H9 (cell line): ENCODE measurements around the gene GPR37L1. TPM values are rescaled to one million over a fixed set of nuclear protein-coding genes. Genes with fewer than 3 reads are reported as not detected.

Source experiments
- DNase-seq: peaks from one replicate; pipeline ENCODE4 v3.0.0-alpha.2; 2017
- H2AFZ ChIP-seq: one replicate; pipeline ENCODE4 v1.6.1; 2013; ENCODE audit warnings: mild to moderate bottlenecking, low read length, control low read depth, moderate library complexity
- H2AK5ac ChIP-seq: 2 replicates; pipeline ENCODE4 v1.6.1; 2013; ENCODE audit warnings: low read length, control low read depth, mixed read lengths; ENCODE audit not compliant: insufficient read length
- H2BK120ac ChIP-seq: one replicate; pipeline ENCODE4 v1.6.1; 2013; ENCODE audit warnings: low read depth, mild to moderate bottlenecking, low read length, control low read depth, inconsistent platforms; ENCODE audit not compliant: poor library complexity, severe bottlenecking
- H2BK12ac ChIP-seq: 2 replicates; pipeline ENCODE4 v1.6.1; 2013; ENCODE audit warnings: low read length, control low read depth, mixed read lengths, low read depth; ENCODE audit not compliant: insufficient read length
- H2BK15ac ChIP-seq: 2 replicates; pipeline ENCODE4 v1.6.1; 2013; ENCODE audit warnings: low read depth, low read length, control low read depth
- H2BK20ac ChIP-seq: one replicate; pipeline ENCODE4 v1.6.1; 2013; ENCODE audit warnings: low read depth, mild to moderate bottlenecking, low read length, control low read depth, inconsistent platforms; ENCODE audit not compliant: poor library complexity, severe bottlenecking
- H2BK5ac ChIP-seq: 2 replicates; pipeline ENCODE4 v1.6.1; 2013; ENCODE audit warnings: low read length, control low read depth, mixed read lengths; ENCODE audit not compliant: insufficient read length
- H3K14ac ChIP-seq: 2 replicates; pipeline ENCODE4 v1.6.1; 2013; ENCODE audit warnings: low read length, control low read depth; ENCODE audit not compliant: insufficient read depth
- H3K18ac ChIP-seq: 2 replicates; pipeline ENCODE4 v1.6.1; 2013; ENCODE audit warnings: low read depth, mild to moderate bottlenecking, mixed read lengths, low read length, control low read depth; ENCODE audit not compliant: insufficient read length
- H3K23ac ChIP-seq: 2 replicates; pipeline ENCODE4 v1.6.1; 2013; ENCODE audit warnings: low read length, control low read depth, mixed read lengths, low read depth; ENCODE audit not compliant: insufficient read length
- H3K23me2 ChIP-seq: 2 replicates; pipeline ENCODE4 v1.6.1; 2013; ENCODE audit warnings: low read depth, mild to moderate bottlenecking, mixed read lengths, low read length, control low read depth; ENCODE audit not compliant: insufficient read length, poor library complexity, severe bottlenecking
- H3K27ac ChIP-seq: 2 replicates; pipeline ENCODE4 v1.5.1; 2013; ENCODE audit warnings: low read length, control low read depth, mixed read lengths, low read depth; ENCODE audit not compliant: insufficient read length
- H3K27me3 ChIP-seq: 2 replicates; pipeline ENCODE4 v1.6.1; 2013; ENCODE audit warnings: low read length, control low read depth, inconsistent platforms; ENCODE audit not compliant: insufficient read depth
- H3K4ac ChIP-seq: 2 replicates; pipeline ENCODE4 v1.6.1; 2013; ENCODE audit warnings: low read depth, mild to moderate bottlenecking, control low read depth, inconsistent platforms, low read length, moderate library complexity
- H3K4me1 ChIP-seq: 2 replicates; pipeline ENCODE4 v1.6.1; 2013; ENCODE audit warnings: low read length, control low read depth, inconsistent platforms; ENCODE audit not compliant: insufficient read depth
- H3K4me2 ChIP-seq: 2 replicates; pipeline ENCODE4 v1.6.1; 2013; ENCODE audit warnings: low read length, control low read depth, mixed read lengths; ENCODE audit not compliant: insufficient read length, insufficient read depth
- H3K56ac ChIP-seq: 2 replicates; pipeline ENCODE4 v1.6.1; 2013; ENCODE audit warnings: low read depth, mild to moderate bottlenecking, mixed read lengths, low read length, control low read depth; ENCODE audit not compliant: insufficient read length
- H3K79me1 ChIP-seq: 2 replicates; pipeline ENCODE4 v1.6.1; 2013; ENCODE audit warnings: low read depth, mild to moderate bottlenecking, moderate library complexity, low read length, control low read depth, inconsistent platforms; ENCODE audit not compliant: insufficient read depth, poor library complexity, severe bottlenecking
- H3K79me2 ChIP-seq: 2 replicates; pipeline ENCODE4 v1.6.1; 2013; ENCODE audit warnings: low read length, control low read depth, inconsistent platforms; ENCODE audit not compliant: insufficient read depth
- H3K9ac ChIP-seq: 2 replicates; pipeline ENCODE4 v1.6.1; 2013; ENCODE audit warnings: low read length, control low read depth, mixed read lengths; ENCODE audit not compliant: insufficient read length; ENCODE audit errors: extremely low read depth
- H3K9me3 ChIP-seq: one replicate; pipeline ENCODE4 v1.6.1; 2013; ENCODE audit warnings: low read depth, low read length, inconsistent platforms; ENCODE audit not compliant: control insufficient read depth
- H3T11ph ChIP-seq: one replicate; pipeline ENCODE4 v1.6.1; 2013; ENCODE audit warnings: mild to moderate bottlenecking, low read length, control low read depth, inconsistent platforms
- H4K20me1 ChIP-seq: one replicate; pipeline ENCODE4 v1.6.1; 2013; ENCODE audit not compliant: control insufficient read depth, insufficient read length, insufficient read depth
- H4K5ac ChIP-seq: 2 replicates; pipeline ENCODE4 v1.6.1; 2013; ENCODE audit warnings: low read depth, mild to moderate bottlenecking, mixed read lengths, low read length, control low read depth; ENCODE audit not compliant: insufficient read length
- H4K8ac ChIP-seq: replicated peaks from 2 replicates; pipeline ENCODE4 v1.6.1; 2013; ENCODE audit warnings: low read length, control low read depth, mixed read lengths, low read depth; ENCODE audit not compliant: insufficient read length
- H4K91ac ChIP-seq: 2 replicates; pipeline ENCODE4 v1.6.1; 2013; ENCODE audit warnings: low read depth, mild to moderate bottlenecking, moderate library complexity, mixed read lengths, low read length, control low read depth; ENCODE audit not compliant: insufficient read length
- H3K27ac Mint-ChIP-seq, 3 experiments: 2 replicates in 2 of 3; 3 replicates in 1 of 3; pipeline ENCODE4 v1.8.0; 2020 to 2021; ENCODE audit warnings: mixed read lengths in 3 of 3, mild to moderate bottlenecking in 1 of 3, moderate library complexity in 1 of 3
- H3K27me3 Mint-ChIP-seq: 2 replicates; pipeline ENCODE4 v1.8.0; 2021; ENCODE audit warnings: low read depth, mild to moderate bottlenecking, moderate library complexity, mixed read lengths
- H3K36me3 Mint-ChIP-seq, 3 experiments: 2 replicates in 2 of 3; 3 replicates in 1 of 3; pipeline ENCODE4 v1.8.0; 2020 to 2021; ENCODE audit warnings: low read depth in 3 of 3, mixed read lengths in 3 of 3; ENCODE audit not compliant: insufficient read depth in 1 of 3
- H3K4me1 Mint-ChIP-seq, 2 experiments: 2 replicates each; pipeline ENCODE4 v1.8.0; 2020; ENCODE audit warnings: mixed read lengths in 2 of 2
- H3K4me3 Mint-ChIP-seq, 2 experiments: 2 replicates in 1 of 2; 3 replicates in 1 of 2; pipeline ENCODE4 v1.8.0; 2020 to 2021; ENCODE audit warnings: mild to moderate bottlenecking in 2 of 2, mixed read lengths in 2 of 2, moderate library complexity in 1 of 2
- H3K9me3 Mint-ChIP-seq, 2 experiments: 2 replicates in 1 of 2; 3 replicates in 1 of 2; pipeline ENCODE4 v1.8.0; 2020; ENCODE audit warnings: mild to moderate bottlenecking in 2 of 2, mixed read lengths in 2 of 2, moderate library complexity in 1 of 2
- CTCF ChIP-seq: fragments of 200-600 bp; sonication (generic); conservative IDR thresholded peaks from 3 replicates; pipeline ENCODE4 v1.8.0; 2021; ENCODE audit warnings: antibody characterized with exemption, mild to moderate bottlenecking
- WGBS: extraction: QIAGEN DNeasy Blood & Tissue Kit; methylation state at CpG from one replicate; pipeline ENCODE4 v1.1.7; 2013; ENCODE audit warnings: missing lambda C conversion rate, low lambda C conversion rate, mixed read lengths; ENCODE audit not compliant: insufficient read length; ENCODE audit errors: extremely low coverage; 5-methylcytosine and 5-hydroxymethylcytosine counted together
- total RNA-seq: library from RNA; stranded (reverse); gene quantifications from 2 replicates; pipeline ENCODE4 v1.2.1, GENCODE V29; 2021

GPR37L1 gene
- total RNA-seq, 1 experiment from 2014 or later = 0.11 TPM

GRCh38 chr1:202164271-202165037 is 41.7 kb downstream of the GPR37L1 start:
- no CpG with 5 or more reads among the region's 11 CpGs for whole genome bisulfite sequencing
- Histone ChIP-seq H3K23ac (no peak overlapping the region), H2BK20ac (no peak overlapping the region), H3K4me1 (peaks cover 7% of the 10 kb centered on the region; the same call in 1 of the 2 replicates), H3K27ac (no peak overlapping the region), H2BK5ac (no peak overlapping the region), H3K56ac (no peak overlapping the region), H3K4me2 (no peak overlapping the region), H3T11ph (no peak overlapping the region), H3K18ac (no peak overlapping the region), H3K79me1 (no peaks in the 10 kb centered on the region), H3K9me3 (no peaks in the 10 kb centered on the region), H4K5ac (no peak overlapping the region), H3K23me2 (no peaks in the 10 kb centered on the region), H4K8ac (no peak overlapping the region), H3K9ac (no peak overlapping the region), H2BK120ac (no peak overlapping the region), H2BK12ac (no peak overlapping the region), H2BK15ac (no peak overlapping the region), H3K79me2 (no peaks in the 10 kb centered on the region), H3K14ac (no peak overlapping the region), H3K4ac (no peak overlapping the region), H4K20me1 (no peaks in the 10 kb centered on the region), H4K91ac (no peak overlapping the region), H3K27me3 (no peaks in the 10 kb centered on the region), H2AK5ac (no peak overlapping the region), H2AFZ (no peak overlapping the region)
- Mint-ChIP-seq H3K27me3 (no peaks in the 10 kb centered on the region; the same call in 1 of the 2 replicates), H3K27ac (peak overlapping the region in 1 of 3 experiments; percentile 36; a peak in 2 of 7 replicates), H3K36me3 (no peaks in the 10 kb centered on the region; a peak in 1 of 7 replicates), H3K4me1 (peaks cover 34 to 69% of the 10 kb centered on the region in 2 experiments), H3K4me3 (0 out of 5 replicates have a peak overlapping the region, but pooled peaks of 1 of the 2 experiments have one; percentile 4), H3K9me3 (no peaks in the 10 kb centered on the region)
- no peak for TF ChIP-seq CTCF
- no peak for DNase-seq
